ENCODE results near the gene TMEM156.

Gene TMEM156, protein sequence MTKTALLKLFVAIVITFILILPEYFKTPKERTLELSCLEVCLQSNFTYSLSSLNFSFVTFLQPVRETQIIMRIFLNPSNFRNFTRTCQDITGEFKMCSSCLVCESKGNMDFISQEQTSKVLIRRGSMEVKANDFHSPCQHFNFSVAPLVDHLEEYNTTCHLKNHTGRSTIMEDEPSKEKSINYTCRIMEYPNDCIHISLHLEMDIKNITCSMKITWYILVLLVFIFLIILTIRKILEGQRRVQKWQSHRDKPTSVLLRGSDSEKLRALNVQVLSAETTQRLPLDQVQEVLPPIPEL

DNA sequence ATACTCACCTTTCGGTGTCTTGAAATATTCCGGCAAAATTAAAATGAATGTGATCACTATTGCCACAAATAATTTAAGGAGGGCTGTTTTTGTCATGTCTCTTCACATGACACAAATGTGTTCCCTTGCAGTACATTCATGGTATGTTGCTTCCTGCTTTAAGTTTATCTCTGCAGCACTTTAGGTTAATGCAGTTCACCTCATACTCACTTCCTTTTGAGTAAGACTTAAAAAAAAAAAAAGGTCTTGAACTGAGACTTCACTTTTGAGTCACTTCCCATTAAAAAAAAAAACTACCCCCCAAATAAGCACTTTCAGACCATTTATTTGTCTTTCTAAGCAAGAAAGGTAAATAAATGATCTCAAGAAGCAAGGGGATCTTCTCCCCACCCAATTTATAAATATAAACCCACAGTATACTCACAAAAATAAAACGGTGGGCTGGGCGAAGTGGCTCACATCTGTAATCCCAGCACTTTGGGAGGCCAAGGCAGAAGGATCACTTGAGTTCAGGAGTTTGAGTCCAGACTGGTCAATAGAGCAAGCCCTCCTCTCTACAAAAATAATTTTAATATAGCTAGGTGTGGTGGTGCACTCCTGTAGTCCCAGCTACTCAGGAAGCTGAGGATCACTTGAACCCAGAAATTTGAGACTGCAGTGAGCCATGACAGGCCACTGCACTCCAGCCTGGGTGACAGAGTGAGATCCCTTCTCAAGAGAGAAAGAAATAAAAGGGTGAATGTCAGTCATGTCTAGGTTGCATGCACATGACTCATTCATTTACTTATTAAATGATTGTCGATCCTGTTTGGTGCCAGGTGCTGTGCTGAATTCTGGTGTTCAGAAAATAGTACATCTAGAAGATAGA, at the start of gene TMEM156:
Gene TMEM156, minus strand, starts transcription at position 192 of the 868 bp plus-strand sequence. Its CDS starts 96 bp downstream, at position 96.
- no peak for DNase-seq

GRCh38 chr4:39078829-39079228, 46.6 kb upstream of the TMEM156 start:
- no peak for DNase-seq

- DNase-seq, result no peak
Observed at GRCh38 chr4:39068907-39069306, 36.7 kb upstream of the TMEM156 start.

GRCh38 chr4:39067451-39067850, 35.2 kb upstream of the TMEM156 start:
- DNase-seq, result no peak

DNA sequence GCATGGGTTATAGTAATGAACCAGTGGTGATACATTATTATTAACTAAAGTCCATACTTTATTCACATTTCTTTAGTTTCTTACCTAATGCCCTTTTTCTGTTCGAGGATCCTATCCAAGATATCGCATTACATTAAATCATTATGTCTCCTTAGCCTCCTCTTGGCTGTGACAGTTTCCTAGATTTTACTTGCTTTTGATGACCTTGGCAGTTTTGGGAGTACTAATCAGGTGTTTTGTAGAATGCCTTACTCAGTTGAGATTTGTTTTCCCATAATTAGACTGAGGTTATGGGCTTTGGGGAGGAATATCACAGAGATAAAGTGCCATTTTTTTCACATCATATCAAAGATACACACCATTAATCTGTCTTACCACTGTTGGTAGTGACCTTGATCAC, 34.8 kb upstream of the TMEM156 start:
- no peak for DNase-seq

DNA sequence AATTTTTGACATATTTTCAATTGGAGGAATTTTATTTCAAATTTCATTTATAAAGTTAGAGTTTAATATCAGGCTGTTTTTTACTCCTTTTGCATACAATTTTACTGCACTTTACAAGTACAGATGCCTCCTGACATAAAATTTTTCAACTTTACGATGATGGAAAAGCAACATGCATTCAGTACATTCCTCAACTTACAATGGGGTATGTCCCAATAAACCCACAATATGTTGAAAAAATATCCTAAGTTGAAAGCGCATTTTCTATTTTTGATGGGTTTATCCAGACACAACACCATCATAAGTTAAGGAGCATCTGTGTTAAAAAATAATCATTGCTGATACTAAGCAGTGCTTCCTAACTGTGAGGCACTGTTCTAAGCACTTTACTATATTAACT, 34.2 kb upstream of the TMEM156 start:
- DNase-seq, result no peak

DNA sequence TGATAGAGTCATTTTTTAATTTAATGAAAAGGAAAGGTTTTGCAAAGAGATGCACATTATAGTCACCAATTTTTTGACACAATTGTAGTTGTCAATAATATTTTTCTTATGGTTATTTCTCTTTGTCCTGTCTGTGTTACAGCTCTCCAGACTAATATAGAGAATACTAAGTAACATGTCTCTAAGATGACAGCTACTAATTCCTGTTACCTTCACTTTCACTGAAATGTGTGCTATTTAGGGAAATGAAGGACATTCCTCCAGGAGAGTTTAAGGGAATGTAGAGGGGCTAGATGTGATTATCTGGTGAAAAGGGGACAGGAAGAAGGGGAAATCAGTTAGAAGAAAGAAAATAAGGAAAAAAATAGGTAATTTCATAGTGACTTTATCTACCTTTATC, 31.2 kb upstream of the TMEM156 start:
- DNase-seq, result no peak

DNA sequence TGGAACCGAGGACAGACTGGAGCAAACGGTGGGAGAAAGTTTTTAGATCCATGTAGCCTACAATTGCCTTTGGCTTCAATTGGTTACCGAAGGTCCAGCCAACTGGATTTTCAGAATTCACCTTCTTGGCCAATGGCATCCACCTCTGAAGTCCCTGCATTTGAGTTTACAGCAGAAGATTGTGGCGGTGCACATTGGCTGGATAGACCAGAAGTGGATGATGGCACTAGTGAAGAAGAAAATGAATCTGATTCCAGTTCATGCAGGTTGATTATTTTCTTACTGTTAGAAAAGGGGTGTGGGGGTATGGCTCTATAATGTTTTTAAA, 30.5 kb upstream of the TMEM156 start:
- no peak for DNase-seq

DNA sequence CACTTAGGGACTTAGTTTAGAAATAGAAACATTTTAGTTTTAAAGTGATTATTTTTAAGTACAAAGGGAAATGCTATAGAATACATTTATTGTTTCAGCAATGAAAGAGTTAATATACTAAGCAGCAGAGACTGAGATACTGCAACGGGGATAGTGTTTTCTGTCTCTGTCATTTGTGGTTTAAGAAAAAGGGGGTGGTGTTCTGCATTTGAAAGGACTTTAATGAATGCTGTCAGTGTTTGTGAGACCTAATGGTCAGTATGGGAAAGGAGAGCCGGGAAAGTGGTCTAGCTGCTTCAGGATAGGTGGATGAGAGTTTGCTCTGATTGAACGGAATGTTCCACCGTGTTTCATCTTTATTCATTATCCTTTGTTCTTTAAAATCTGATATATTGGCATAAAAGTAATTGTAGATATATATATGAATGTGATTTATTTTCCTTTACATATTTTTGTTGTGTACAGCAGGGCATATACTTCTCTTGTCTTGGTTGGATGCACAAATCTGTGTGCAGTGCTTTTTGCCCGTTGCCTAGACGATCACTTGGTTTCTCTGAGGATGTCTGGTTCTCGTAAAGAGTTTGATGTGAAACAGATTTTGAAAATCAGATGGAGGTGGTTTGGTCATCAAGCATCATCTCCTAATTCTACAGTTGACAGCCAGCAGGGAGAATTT, 30.0 kb upstream of the TMEM156 start, which contains the start of gene KLHL5:
Gene KLHL5, plus strand, starts transcription at position 139 of the 676 bp plus-strand sequence. Its CDS starts 421 bp downstream, at position 560.
- no peak for DNase-seq

DNA sequence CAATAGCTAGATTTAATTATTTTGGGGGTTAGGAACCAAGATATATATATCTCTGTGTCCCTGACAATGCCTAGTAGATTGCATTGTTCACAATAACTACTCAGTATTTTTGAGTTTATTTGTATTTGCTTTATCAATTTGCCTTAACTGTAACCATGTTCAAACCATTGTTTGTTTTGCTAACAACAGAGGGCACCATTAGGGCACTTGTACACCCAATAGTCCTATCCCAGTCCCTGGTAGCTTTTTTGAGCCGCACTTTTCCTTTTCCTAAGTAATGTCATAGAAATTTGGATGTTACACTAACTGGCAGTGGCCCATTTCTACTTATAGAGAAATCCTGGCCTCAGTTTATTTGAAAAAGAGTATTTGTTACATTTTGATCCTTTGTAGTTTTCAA, 29.2 kb upstream of the TMEM156 start:
- DNase-seq, result no peak

- DNase-seq, result no peak
Observed at GRCh38 chr4:39056023-39056422, 23.8 kb upstream of the TMEM156 start.

- DNase-seq, result peak; percentile 3
Observed at GRCh38 chr4:39054497-39054896, 22.3 kb upstream of the TMEM156 start.

DNA sequence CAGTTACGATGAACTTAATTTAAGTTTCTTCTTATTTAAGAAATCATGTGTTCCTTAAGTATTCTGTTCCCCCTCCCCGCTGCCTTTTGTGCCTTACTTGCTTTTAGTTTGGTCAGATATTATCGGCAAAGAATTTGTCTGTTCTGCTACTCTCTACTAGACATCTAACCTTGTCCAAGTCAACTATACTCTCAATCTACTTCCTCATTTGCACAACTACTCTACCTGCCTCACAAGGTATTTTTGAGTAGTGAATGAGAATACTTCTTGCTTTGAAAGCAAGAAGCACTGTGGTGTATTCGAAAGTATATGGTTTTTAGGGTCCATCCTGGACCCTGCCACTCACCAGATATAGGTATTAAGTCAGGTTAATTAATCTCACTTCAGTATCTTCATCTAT, 21.8 kb upstream of the TMEM156 start:
- DNase-seq, result no peak

DNA sequence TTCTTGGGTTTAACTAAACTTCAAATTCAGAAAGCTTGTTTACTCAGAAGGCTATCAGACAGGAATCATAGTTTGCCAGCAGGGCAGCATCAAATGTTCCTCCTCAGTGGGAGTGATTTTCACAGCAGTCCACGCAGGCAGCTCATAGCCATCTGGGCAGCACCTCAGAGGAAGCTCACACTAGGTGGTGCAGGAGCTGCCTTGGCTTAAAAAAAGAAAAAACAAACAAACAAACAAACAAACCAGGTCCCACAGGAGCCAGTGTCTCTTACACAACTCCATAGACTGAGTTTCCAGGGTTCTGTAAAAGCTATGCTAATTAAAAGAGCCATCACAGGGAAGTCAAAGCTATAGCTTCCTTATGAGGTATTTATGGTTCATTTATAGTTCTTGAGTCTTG, 19.3 kb upstream of the TMEM156 start:
- no peak for DNase-seq

- DNase-seq, result no peak
Observed at GRCh38 chr4:39050590-39050989, 18.4 kb upstream of the TMEM156 start.

- DNase-seq, result no peak
Observed at GRCh38 chr4:39048311-39048710, 16.1 kb upstream of the TMEM156 start.

GRCh38 chr4:39047681-39048080, 15.5 kb upstream of the TMEM156 start:
- DNase-seq, result no peak

DNA sequence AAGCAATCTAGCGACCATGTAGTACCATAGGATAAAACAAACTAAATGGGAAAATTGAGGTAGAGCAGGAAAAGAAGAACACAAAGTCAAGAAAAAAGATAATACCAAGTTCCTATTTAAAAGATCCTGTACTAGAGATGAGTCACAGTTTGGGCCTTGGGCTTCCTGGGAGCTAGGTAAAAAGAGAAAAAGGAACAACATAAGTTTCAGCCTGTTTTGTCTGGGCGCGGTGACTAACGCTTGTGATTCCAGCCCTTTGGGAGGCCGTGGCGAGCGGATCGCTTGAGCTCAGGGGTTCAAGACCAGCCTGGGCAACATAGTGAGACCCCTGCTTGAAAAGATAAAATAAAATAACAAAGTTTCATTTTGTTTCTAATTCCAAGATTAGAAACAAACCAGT, 14.0 kb upstream of the TMEM156 start:
- DNase-seq, result no peak

DNA sequence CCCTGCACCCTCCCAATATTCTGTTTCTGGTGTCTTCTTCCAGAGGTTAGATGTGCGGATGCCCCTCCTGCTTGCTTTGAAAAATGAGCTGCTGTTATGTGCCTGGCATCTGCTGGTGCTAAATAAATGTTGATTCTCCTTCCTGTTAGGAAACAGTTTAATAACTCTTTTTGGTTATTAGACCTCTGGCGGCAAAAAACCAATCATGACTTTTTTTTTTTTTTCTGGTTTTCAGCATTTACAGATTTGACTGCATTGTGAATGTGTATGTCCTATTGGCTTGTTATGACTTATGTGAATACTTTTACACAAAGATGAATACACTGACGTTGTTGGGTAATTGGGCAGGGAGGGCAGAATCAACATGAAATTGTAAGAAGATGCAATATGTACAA, 13.6 kb upstream of the TMEM156 start:
- no peak for DNase-seq

- DNase-seq, result peak; percentile 43
Observed at GRCh38 chr4:39044956-39045826, 13.0 kb upstream of the TMEM156 start.

- DNase-seq, result peak; percentile 77
Observed at GRCh38 chr4:39044364-39044955, 12.3 kb upstream of the TMEM156 start.

DNA sequence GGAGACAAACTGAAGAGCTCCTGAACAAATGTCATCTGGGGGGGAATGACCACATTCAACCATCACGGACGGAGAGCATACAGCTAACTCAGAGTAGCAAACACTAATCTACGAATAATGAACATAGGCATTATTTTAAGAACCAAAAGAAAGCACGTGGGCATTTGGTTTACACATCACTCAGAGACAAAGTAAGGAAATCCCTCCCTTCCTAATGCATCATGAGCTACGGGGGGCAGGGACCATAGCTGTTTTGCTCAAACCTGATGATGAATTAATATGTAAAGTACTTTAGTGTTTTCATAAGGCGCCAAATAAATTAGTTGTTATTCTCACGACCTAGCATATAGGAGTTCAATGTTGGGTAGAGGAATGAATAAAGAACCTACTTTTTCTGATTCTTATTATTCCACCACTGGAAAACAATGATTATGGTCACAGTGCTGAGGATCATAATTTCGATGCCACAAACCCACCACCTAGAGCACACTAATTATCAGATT, 11.7 kb upstream of the TMEM156 start:
- no peak for DNase-seq

Data from NCI-H774 (cell line).